K562 (cell line): ENCODE data around the gene YIPF2. TPM values are rescaled to one million over a fixed set of nuclear protein-coding genes. Genes with fewer than 3 reads are reported as not detected.

Experiments used
- ATF7 ChIP-seq: fragments of 450-650 bp; IDR thresholded peaks from 2 replicates; pipeline ENCODE4 v1.7.1; 2014; ENCODE audit warnings: mild to moderate bottlenecking, moderate library complexity
- BCL6 ChIP-seq: fragments of 250-450 bp; sonication (Bioruptor Pico); IDR thresholded peaks from 2 replicates; pipeline ENCODE4 v1.4.0; 2020
- CBFA2T3 ChIP-seq: fragments of 450-650 bp; IDR thresholded peaks from 2 replicates; pipeline ENCODE4 v1.6.1; 2017
- CCNT2 ChIP-seq: IDR thresholded peaks from 2 replicates; pipeline ENCODE4 v1.6.1; 2011; ENCODE audit warnings: borderline replicate concordance, low read depth, mild to moderate bottlenecking, moderate library complexity, mixed read lengths, low read length; ENCODE audit not compliant: insufficient read length; ENCODE audit errors: extremely low read depth
- CREB1 ChIP-seq, 2 experiments: sonication (generic) in 1 of 2; formaldehyde crosslinking in 1 of 2; IDR thresholded peaks; 2 replicates each; pipeline versions ENCODE4 v1.6.1 to v1.8.0; 2012 to 2022; ENCODE audit warnings: inconsistent platforms in 1 of 2, mild to moderate bottlenecking in 1 of 2, missing genetic modification reagents in 1 of 2, moderate library complexity in 1 of 2
- DACH1 ChIP-seq: fragments of 450-650 bp; IDR thresholded peaks from 2 replicates; pipeline ENCODE4 v1.6.1; 2018; ENCODE audit not compliant: partially characterized antibody
- FOS ChIP-seq: IDR thresholded peaks from 3 replicates; pipeline ENCODE4 v1.6.1; 2011; ENCODE audit not compliant: insufficient read length; ENCODE audit errors: extremely low read depth
- FUS ChIP-seq: fragments of 200-400 bp; formaldehyde crosslinking; optimal IDR thresholded peaks from 2 replicates; pipeline ENCODE3; 2017; ENCODE audit warnings: low read depth, low read length
- KDM5B ChIP-seq: fragments of 200-600 bp; sonication (generic); IDR thresholded peaks from 2 replicates; pipeline ENCODE4 v1.6.1; 2012; ENCODE audit warnings: low read depth, mild to moderate bottlenecking, moderate library complexity, low read length, control low read depth, inconsistent platforms; ENCODE audit not compliant: insufficient replicate concordance
- MYNN ChIP-seq, 2 experiments: sonication (generic); formaldehyde crosslinking in 1 of 2; IDR thresholded peaks; 2 replicates each; pipeline versions ENCODE4 v1.5.0 to v1.6.1; 2016 to 2020; ENCODE audit warnings: antibody characterized with exemption in 1 of 2, missing genetic modification reagents in 1 of 2
- NFE2 ChIP-seq: IDR thresholded peaks from 2 replicates; pipeline ENCODE4 v1.6.1; 2014; ENCODE audit warnings: antibody characterized with exemption, low read depth
- RAD51 ChIP-seq: fragments of 450-650 bp; IDR thresholded peaks from 2 replicates; pipeline ENCODE4 v1.7.1; 2016; ENCODE audit warnings: low read depth, mild to moderate bottlenecking, borderline replicate concordance
- SAFB ChIP-seq: fragments of 200-400 bp; formaldehyde crosslinking; IDR thresholded peaks from 2 replicates; pipeline ENCODE4 v1.6.1; 2017; ENCODE audit warnings: low read depth, low read length, borderline replicate concordance
- SIN3B ChIP-seq: fragments of 450-650 bp; IDR thresholded peaks from 2 replicates; pipeline ENCODE4 v1.6.1; 2017; ENCODE audit warnings: low read depth, mild to moderate bottlenecking, moderate library complexity
- SLC30A9 ChIP-seq: fragments of 250-450 bp; sonication (Bioruptor Pico); IDR thresholded peaks from 2 replicates; pipeline ENCODE4 v1.8.0; 2022; ENCODE audit warnings: mild to moderate bottlenecking, moderate library complexity
- SRF ChIP-seq, 2 experiments: fragments of 250-450, 450-650 bp in 1 of 2; sonication (Bioruptor Pico) in 1 of 2; sonication (generic) in 1 of 2; formaldehyde crosslinking; IDR thresholded peaks; 2 replicates each; pipeline versions ENCODE4 v1.5.0 to v1.5.1; 2020 to 2022; ENCODE audit warnings: mild to moderate bottlenecking in 1 of 2, missing genetic modification reagents in 1 of 2
- TFAM ChIP-seq: fragments of 250-450 bp; sonication (Bioruptor Pico); conservative IDR thresholded peaks from 2 replicates; pipeline ENCODE4 v1.5.0; 2021; ENCODE audit warnings: mild to moderate bottlenecking, moderate library complexity
- TRIM24 ChIP-seq, 2 experiments: fragments of 450-650 bp; IDR thresholded peaks; 2 replicates each; pipeline ENCODE4 v1.6.1; 2016
- U2AF2 ChIP-seq: fragments of 200-400 bp; formaldehyde crosslinking; optimal IDR thresholded peaks from 2 replicates; pipeline ENCODE3; 2017; ENCODE audit warnings: low read depth, mild to moderate bottlenecking, low read length
- WHSC1 ChIP-seq: IDR thresholded peaks from one replicate; pipeline ENCODE4 v1.6.1; 2012; ENCODE audit warnings: low read length, control low read depth, inconsistent platforms
- ZBTB7A ChIP-seq: IDR thresholded peaks from 2 replicates; pipeline ENCODE4 v1.6.1; 2011; ENCODE audit warnings: low read depth, mild to moderate bottlenecking, low read length, moderate library complexity, borderline replicate concordance; ENCODE audit not compliant: control insufficient read depth
- ZNF140 ChIP-seq: fragments of 250-450 bp; sonication (Bioruptor Pico); IDR thresholded peaks from 2 replicates; pipeline ENCODE4 v1.8.0; 2021; ENCODE audit warnings: moderate library complexity, mild to moderate bottlenecking, inconsistent platforms
- ZNF175 ChIP-seq: fragments of 200-800 bp; sonication (Bioruptor generic); IDR thresholded peaks from 2 replicates; pipeline ENCODE4 v1.6.1; 2016; ENCODE audit warnings: low read depth, mild to moderate bottlenecking, missing genetic modification characterization, missing compliant biosample characterization
- ZNF311 ChIP-seq: fragments of 250-450 bp; sonication (Bioruptor Pico); IDR thresholded peaks from 2 replicates; pipeline ENCODE4 v1.4.0; 2020; ENCODE audit warnings: mild to moderate bottlenecking, moderate library complexity
- ZNF384 ChIP-seq: IDR thresholded peaks from 2 replicates; pipeline ENCODE4 v1.6.1; 2012; ENCODE audit warnings: low read depth, low read length, improper control_type of control experiment
- ZNF431 ChIP-seq: sonication (generic); formaldehyde crosslinking; IDR thresholded peaks from 2 replicates; pipeline ENCODE4 v1.8.0; 2022; ENCODE audit warnings: mild to moderate bottlenecking, missing genetic modification reagents
- polyA plus RNA-seq, 8 experiments: library from polyadenylated mRNA; depleted of rRNA in 4 of 8; stranded (reverse) in 5 of 8; unstranded in 3 of 8; fragments of >200 nt; fragmentation: Nextera tagmentation in 2 of 8; fragmentation: Illumina TruSeq in 1 of 8; extraction: Ambion mirVana in 2 of 8; extraction: Trizol in 1 of 8; gene quantifications; 2 replicates each; pipeline versions ENCODE4 v1.2.1 to v1.2.3, GENCODE V29; 2011 to 2014; ENCODE audit warnings: inconsistent platforms in 1 of 8, missing spikeins in 1 of 8
- total RNA-seq, 7 experiments: library from RNA; depleted of rRNA in 6 of 7; stranded (reverse); fragments of >200 nt in 6 of 7; fragmentation: Illumina TruSeq in 2 of 7; extraction: Trizol in 2 of 7; gene quantifications; 2 replicates each; pipeline versions ENCODE4 v1.2.1 to v1.2.3, GENCODE V29; 2011 to 2021; ENCODE audit warnings: low replicate concordance in 1 of 7
- TF ChIP-seq, protein P1 (sequence below): fragments of 250-450 bp; sonication (Bioruptor Pico); IDR thresholded peaks from 2 replicates; pipeline ENCODE4 v1.8.0; 2022; ENCODE audit warnings: moderate library complexity, mild to moderate bottlenecking, inconsistent platforms
- TF ChIP-seq, protein P2 (sequence below): sonication (generic); formaldehyde crosslinking; IDR thresholded peaks from 2 replicates; pipeline ENCODE4 v1.8.0; 2022; ENCODE audit warnings: mild to moderate bottlenecking, missing genetic modification reagents, borderline replicate concordance

YIPF2 gene
- total and polyA plus RNA-seq, 9 of the 15 experiments (the other 6 are each of a cell fraction or from before 2014, with no cell fraction given): 1.3 to 65.2 (median 31.6) TPM

DNA sequence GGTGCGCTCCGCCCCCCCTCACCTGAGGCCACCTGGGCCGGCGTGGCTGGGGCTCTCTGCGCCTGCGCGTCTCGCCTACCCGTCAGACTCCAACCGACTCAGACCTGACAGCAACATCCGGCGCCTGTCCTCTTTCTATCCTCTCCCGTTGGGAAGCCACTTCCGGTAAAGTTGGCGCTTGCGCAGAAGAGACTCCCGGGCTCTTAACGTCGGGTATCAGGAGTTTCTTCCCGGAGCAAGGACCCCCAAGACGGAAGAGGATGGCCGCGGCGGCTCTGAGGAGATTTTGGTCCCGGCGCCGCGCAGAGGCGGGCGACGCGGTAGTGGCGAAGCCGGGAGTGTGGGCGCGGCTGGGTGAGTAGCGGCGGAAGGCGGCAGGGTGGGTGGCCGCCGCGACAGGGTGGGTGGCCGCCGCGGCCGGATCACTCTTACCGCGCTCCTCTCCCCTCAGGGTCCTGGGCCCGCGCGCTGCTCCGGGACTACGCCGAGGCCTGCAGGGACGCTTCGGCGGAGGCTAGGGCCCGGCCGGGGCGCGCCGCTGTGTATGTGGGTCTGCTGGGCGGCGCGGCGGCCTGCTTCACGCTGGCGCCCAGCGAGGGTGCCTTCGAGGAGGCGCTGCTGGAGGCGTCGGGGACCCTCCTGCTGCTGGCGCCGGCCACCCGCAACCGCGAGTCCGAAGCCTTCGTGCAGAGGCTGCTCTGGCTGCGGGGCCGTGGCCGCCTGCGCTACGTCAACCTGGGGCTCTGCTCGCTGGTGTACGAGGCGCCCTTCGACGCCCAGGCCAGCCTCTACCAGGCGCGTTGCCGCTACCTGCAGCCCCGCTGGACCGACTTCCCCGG is at the start of gene YIPF2, which contains the start of gene TIMM29 (continued):
- TF ChIP-seq KDM5B (peak; percentile 62), FUS (peak; percentile 39), SRF (CRISPR knock-in tag; IDR thresholded peaks at IDR 0.05) (peak in 1 of 2 experiments; percentile 51; a peak in 1 of 4 replicates), SLC30A9 (CRISPR knock-in tag) (no peak), ATF7 (peak; percentile 77), ZNF384 (peak; percentile 14; the same call in 1 of the 2 replicates), WHSC1 (no peak), SIN3B (peak; percentile 98), CCNT2 (peak; percentile 48), ZNF431 (CRISPR knock-in tag) (no peak), SAFB (peak; percentile 50; the same call in 1 of the 2 replicates), RAD51 (no peak), NFE2 (no peak), DACH1 (no peak), ZNF175 (CRISPR knock-in tag) (no peak), MYNN (IDR thresholded peaks at IDR 0.05) (no peak), MYNN (CRISPR knock-in tag; IDR thresholded peaks at IDR 0.05) (no peak), BCL6 (CRISPR knock-in tag) (no peak), CBFA2T3 (0 out of 2 replicates have a peak, but pooled peaks have one; percentile 2), ZNF140 (CRISPR knock-in tag) (no peak), TFAM (CRISPR knock-in tag) (no peak), ZNF311 (no peak), U2AF2 (no peak), FOS (no peak), ZBTB7A (peak; percentile 69; the same call in 1 of the 2 replicates), TRIM24 (IDR thresholded peaks at IDR 0.05) (peak in 1 of 2 experiments; percentile 98; a peak in 2 of 4 replicates), CREB1 (IDR thresholded peaks at IDR 0.05) (peak; percentile 91), CREB1 (CRISPR knock-in tag; IDR thresholded peaks at IDR 0.05) (peak; percentile 84)
- TF ChIP-seq, protein P1, sequence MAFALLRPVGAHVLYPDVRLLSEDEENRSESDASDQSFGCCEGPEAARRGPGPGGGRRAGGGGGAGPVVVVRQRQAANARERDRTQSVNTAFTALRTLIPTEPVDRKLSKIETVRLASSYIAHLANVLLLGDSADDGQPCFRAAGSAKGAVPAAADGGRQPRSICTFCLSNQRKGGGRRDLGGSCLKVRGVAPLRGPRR (CRISPR knock-in tag): no peak
- TF ChIP-seq, protein P2, sequence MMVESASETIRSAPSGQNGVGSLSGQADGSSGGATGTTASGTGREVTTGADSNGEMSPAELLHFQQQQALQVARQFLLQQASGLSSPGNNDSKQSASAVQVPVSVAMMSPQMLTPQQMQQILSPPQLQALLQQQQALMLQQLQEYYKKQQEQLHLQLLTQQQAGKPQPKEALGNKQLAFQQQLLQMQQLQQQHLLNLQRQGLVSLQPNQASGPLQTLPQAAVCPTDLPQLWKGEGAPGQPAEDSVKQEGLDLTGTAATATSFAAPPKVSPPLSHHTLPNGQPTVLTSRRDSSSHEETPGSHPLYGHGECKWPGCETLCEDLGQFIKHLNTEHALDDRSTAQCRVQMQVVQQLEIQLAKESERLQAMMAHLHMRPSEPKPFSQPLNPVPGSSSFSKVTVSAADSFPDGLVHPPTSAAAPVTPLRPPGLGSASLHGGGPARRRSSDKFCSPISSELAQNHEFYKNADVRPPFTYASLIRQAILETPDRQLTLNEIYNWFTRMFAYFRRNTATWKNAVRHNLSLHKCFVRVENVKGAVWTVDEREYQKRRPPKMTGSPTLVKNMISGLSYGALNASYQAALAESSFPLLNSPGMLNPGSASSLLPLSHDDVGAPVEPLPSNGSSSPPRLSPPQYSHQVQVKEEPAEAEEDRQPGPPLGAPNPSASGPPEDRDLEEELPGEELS (CRISPR knock-in tag): peak; percentile 21; the same call in 1 of the 2 replicates
